Measurements from ENCODE around the gene ITIH1.

Gene ITIH1

DNA sequence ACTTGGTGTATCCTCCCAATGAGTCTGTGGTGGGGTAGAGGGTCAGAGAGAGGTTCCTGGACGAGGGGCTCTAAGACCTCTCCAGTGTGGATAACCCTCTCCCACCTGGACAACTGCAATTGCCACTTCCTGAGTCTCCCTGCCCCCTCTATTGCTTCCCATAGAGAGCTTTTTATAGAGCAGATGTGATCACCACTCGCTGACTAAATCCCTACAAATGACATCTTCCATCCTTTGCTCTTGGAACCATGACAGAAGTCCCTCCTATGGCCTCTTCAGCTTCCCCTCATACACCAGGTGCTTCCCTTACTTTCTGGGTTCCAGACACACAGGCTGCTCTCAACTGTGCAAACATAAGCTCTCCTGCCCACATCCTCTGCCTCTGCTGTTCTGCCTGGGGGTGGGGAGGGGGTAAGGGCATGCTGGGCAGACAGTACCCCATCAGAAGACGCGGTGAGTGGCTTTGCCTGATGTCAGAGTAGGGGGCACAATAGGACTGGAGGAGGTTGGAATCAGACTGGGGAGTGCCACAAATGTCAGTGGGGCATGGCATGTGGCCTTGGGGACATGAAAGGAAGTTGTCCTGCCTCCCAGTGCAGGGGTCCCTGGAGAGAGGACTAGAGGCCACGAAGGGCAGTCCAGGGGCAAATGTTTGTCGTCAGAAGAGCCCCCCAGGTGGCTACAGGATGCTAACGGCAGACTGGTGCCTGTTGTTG lies 32.4 kb downstream of the ITIH1 start:
- TF ChIP-seq, protein P1, sequence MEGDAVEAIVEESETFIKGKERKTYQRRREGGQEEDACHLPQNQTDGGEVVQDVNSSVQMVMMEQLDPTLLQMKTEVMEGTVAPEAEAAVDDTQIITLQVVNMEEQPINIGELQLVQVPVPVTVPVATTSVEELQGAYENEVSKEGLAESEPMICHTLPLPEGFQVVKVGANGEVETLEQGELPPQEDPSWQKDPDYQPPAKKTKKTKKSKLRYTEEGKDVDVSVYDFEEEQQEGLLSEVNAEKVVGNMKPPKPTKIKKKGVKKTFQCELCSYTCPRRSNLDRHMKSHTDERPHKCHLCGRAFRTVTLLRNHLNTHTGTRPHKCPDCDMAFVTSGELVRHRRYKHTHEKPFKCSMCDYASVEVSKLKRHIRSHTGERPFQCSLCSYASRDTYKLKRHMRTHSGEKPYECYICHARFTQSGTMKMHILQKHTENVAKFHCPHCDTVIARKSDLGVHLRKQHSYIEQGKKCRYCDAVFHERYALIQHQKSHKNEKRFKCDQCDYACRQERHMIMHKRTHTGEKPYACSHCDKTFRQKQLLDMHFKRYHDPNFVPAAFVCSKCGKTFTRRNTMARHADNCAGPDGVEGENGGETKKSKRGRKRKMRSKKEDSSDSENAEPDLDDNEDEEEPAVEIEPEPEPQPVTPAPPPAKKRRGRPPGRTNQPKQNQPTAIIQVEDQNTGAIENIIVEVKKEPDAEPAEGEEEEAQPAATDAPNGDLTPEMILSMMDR (IDR thresholded peaks at IDR 0.05; ENCODE audit: borderline replicate concordance, insufficient read depth, low read depth, low read length), result no peak
- H3K4me3 ChIP-seq (ENCODE audit: low read depth, low read length), result no peak overlapping the region

DNA sequence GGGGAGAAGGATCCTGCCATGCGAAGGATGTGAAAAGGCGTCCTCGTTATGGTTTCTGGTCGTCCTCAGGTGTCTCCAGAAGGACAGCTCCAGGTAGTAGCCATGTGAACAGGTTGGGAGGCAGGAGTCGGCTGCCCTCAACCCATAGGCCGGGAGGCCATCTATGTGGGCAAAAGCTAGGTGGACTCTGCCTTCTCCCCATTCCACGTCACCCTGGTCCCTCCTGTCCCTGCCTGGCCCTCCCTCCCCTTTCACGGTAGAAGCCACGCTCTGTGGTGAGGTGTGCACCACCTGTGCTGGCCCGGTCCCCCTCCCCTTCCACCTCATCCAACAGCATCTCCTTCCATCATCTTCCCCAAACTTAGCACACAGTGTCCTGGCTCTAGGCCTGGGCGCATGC lies 33.5 kb downstream of the ITIH1 start:
- no peak overlapping the region for H3K4me3 ChIP-seq (ENCODE audit: low read depth, low read length)
- TF ChIP-seq, protein P1 (IDR thresholded peaks at IDR 0.05; ENCODE audit: borderline replicate concordance, insufficient read depth, low read depth, low read length), result no peak

DNA sequence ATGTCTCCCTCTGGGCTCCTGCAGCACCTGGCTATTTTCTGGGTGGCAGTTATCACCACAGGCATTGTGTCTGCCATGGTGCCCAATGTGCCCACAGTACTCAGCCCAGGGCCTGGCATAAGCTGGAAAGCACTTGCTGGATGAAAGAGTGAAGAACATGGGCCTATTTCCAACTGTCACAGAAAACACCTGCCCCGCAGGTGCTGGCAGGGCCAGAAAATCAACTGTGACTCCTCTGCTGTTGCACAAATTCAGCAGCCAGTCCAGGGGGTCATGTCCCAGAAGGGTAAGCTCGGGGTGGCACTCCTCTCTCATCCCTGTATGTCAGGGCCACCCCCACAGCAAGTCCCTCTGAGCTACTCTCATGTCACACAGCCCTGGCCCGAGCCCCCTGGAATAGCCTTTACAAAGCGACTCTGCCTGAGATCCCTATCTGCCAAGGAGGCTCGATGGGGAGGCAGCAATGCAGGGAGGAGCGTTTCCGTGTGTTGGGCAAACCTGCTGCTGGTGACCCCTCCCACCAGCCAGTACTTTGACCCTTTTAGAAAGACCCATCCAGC lies 34.1 kb downstream of the ITIH1 start:
- TF ChIP-seq, protein P1 (IDR thresholded peaks at IDR 0.05; ENCODE audit: borderline replicate concordance, insufficient read depth, low read depth, low read length), result no peak
- no peak overlapping the region for H3K4me3 ChIP-seq (ENCODE audit: low read depth, low read length)

DNA sequence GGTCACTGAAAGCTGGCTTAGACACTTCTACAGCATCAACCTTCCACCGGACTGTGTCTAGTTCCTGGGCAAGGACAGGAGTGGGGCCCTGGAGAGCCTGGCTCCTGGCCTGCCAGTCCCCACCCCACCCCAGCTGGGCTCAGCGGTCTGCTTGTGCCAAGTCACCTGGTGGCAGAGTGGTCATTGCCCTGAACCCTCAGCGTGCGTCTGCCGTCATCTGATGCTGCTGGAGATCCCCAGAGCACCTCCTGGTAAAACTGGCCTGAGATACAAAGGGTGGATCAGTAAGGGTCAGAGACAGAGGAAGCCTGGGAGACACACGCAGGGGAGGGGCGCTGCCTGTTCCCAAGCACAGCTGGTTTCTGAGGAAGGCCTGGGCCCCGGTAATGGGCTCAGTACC lies 36.4 kb downstream of the ITIH1 start:
- TF ChIP-seq, protein P1 (IDR thresholded peaks at IDR 0.05; ENCODE audit: borderline replicate concordance, insufficient read depth, low read depth, low read length), result no peak
- no peak overlapping the region for H3K4me3 ChIP-seq (ENCODE audit: low read depth, low read length)

DNA sequence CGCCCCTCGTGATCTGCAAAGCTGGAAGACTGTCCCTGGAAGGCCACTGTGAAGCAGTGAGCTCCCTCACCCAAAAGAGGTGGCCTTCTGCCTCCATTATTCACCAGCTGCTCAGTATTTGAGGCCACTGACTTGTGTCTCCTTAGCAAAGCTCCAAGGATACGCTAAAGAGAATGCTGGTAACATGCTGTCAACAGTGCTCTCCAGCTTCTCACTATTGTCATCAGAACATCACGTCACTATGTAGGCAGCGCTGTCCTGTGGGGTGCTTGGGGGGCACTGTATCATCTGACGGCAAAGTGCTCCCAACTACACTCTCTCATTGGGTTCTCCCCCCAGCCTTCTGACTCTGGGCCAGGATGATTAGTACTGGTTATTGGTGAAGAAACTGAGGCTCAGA lies 38.8 kb downstream of the ITIH1 start:
- no peak overlapping the region for H3K4me3 ChIP-seq (ENCODE audit: low read depth, low read length)
- TF ChIP-seq, protein P1 (IDR thresholded peaks at IDR 0.05; ENCODE audit: borderline replicate concordance, insufficient read depth, low read depth, low read length), result no peak

DNA sequence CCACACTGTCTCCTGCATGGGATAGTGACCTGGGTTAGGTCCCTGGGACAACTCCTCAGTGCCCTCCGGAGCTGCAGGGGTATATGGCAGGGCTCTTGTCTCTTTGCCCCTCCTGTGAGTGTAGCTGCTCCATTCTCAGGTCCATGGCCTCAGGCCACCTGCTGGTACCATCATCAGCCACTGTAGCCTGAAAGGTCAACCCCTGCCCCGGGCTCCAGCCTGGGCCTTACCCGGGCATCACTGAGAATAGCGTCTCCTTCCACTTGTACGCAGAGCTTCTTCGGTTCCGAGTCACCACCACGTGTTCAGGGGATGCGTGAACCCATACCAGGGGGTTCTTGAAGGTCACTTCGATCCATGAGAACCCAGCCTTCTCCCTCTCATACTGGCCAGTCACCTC lies 39.3 kb downstream of the ITIH1 start:
- H3K4me3 ChIP-seq (ENCODE audit: low read depth, low read length), result no peak overlapping the region
- TF ChIP-seq, protein P1 (IDR thresholded peaks at IDR 0.05; ENCODE audit: borderline replicate concordance, insufficient read depth, low read depth, low read length), result no peak

DNA sequence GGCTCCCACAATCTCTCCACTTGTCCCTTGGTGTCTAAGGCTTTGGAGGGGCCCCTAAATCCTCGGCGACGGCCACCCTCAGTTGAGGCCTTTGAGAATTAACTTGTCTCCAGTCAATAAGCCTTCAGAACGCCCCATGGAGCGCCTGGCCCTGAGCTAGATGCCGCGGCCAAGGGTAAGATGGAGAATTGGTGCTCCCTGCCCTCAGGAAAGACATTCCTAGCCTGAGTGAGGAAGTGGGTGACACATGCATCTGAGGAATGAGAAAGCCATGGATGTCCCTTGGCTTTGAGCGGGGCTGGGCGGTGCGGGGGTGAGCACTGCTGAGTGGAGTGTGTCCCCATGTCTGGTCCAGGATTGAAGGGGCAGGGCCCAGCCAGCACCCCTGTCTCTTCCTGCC lies 39.8 kb downstream of the ITIH1 start:
- TF ChIP-seq, protein P1 (IDR thresholded peaks at IDR 0.05; ENCODE audit: borderline replicate concordance, insufficient read depth, low read depth, low read length), result no peak
- H3K4me3 ChIP-seq (ENCODE audit: low read depth, low read length), result no peak overlapping the region
